ENCODE data around the gene SNAPC2. TPM values are rescaled to one million over a fixed set of nuclear protein-coding genes. Genes with fewer than 3 reads are reported as not detected.
"Not testable (repeated sequence)": the region's sequence is repeated elsewhere in the genome, so short reads cannot be mapped to it uniquely, and the experiment has no call there.

Gene SNAPC2
- total RNA-seq, 4 donors from 2014 or later, result 11.4 to 35.9 (median 13.0) TPM

GRCh38 chr19:7887408-7888144 lies 32.6 kb upstream of the SNAPC2 start:
- in situ Hi-C loops (cut with MboI; ENCODE audit: low pct_ligation_motif_present in 1 of 4, low pct_unique_long_range_greater_than_20kb in 1 of 4, low sequenced_read_pairs in 3 of 4), result no loop called here
- TF ChIP-seq EP300 (IDR thresholded peaks at IDR 0.05; ENCODE audit: low read depth) (no peak), POLR2AphosphoS5 (IDR thresholded peaks at IDR 0.05) (no peak), POLR2A (IDR thresholded peaks at IDR 0.05) (no peak), CTCF (IDR thresholded peaks at IDR 0.05) (no peak)
- 60 to 77% methylated on average over 6 to 14 of the region's 16 CpGs for WGBS, 2 donors (ENCODE audit: low coverage in 1 of 2)
- H3K4me1 ChIP-seq, result peaks cover 0 to 11% (median 9%) of the 10 kb centered on the region in 4 donors
- no peak overlapping the region for H3K27ac ChIP-seq
- intact Hi-C loops (cut with DNase I; ENCODE audit: low total_unique reads), result no loop called here
- peak; percentile 5 for DNase-seq
- no peaks in the 10 kb centered on the region for H3K9me3 ChIP-seq
- no peaks in the 10 kb centered on the region for H3K36me3 ChIP-seq
- peaks cover 38% of the 10 kb centered on the region for H3K27me3 ChIP-seq
- no peak overlapping the region for H3K4me3 ChIP-seq

GRCh38 chr19:7888145-7888825 lies 31.9 kb upstream of the SNAPC2 start, which contains the start of gene LRRC8E:
Gene LRRC8E, plus strand, starts transcription at chr19:7888510. Its CDS starts 7,094 bp downstream, at chr19:7895604.
- Histone ChIP-seq H3K9me3 (no peaks in the 10 kb centered on the region), H3K36me3 (no peaks in the 10 kb centered on the region), H3K27me3 (peaks cover 38% of the 10 kb centered on the region), H3K4me1 (peaks cover 0 to 11% (median 9%) of the 10 kb centered on the region in 4 donors), H3K27ac (peak within 1 kb of the TSS in 1 of 4 donors; percentile 29), H3K4me3 (peak within 1 kb of the TSS in 3 of 4 donors; percentile 36 to 48 (median 43))
- WGBS, 2 donors (ENCODE audit: low coverage in 1 of 2), result 11% methylated on average over 50 of the region's 53 CpGs; no CpG with 5 or more reads in 1 of the 2 donors
- DNase-seq, result peak; percentile 79
- intact Hi-C loops (cut with DNase I; ENCODE audit: low total_unique reads) (no loop called here), in situ Hi-C loops (cut with MboI; ENCODE audit: low pct_ligation_motif_present in 1 of 4, low pct_unique_long_range_greater_than_20kb in 1 of 4, low sequenced_read_pairs in 3 of 4) (no loop called here)
- TF ChIP-seq EP300 (IDR thresholded peaks at IDR 0.05; ENCODE audit: low read depth), result no peak
- TF ChIP-seq POLR2AphosphoS5 (IDR thresholded peaks at IDR 0.05), result no peak
- no peak for TF ChIP-seq CTCF (IDR thresholded peaks at IDR 0.05)
- TF ChIP-seq POLR2A (IDR thresholded peaks at IDR 0.05), result peak; percentile 30

GRCh38 chr19:7888826-7889217 lies 31.3 kb upstream of the SNAPC2 start:
- DNase-seq, result peak; percentile 8
- 70% methylated on average over 8 of the region's 8 CpGs; no CpG with 5 or more reads in 1 of the 2 donors for WGBS, 2 donors (ENCODE audit: low coverage in 1 of 2)
- Histone ChIP-seq H3K9me3 (no peaks in the 10 kb centered on the region), H3K27me3 (peaks cover 38% of the 10 kb centered on the region), H3K36me3 (no peaks in the 10 kb centered on the region), H3K4me3 (peak overlapping the region in 3 of 4 donors; percentile 36 to 48 (median 43)), H3K27ac (peak overlapping the region in 1 of 4 donors; percentile 29), H3K4me1 (peaks cover 0 to 11% (median 9%) of the 10 kb centered on the region in 4 donors)
- in situ Hi-C loops (cut with MboI; ENCODE audit: low pct_ligation_motif_present in 1 of 4, low pct_unique_long_range_greater_than_20kb in 1 of 4, low sequenced_read_pairs in 3 of 4), result no loop called here
- intact Hi-C loops (cut with DNase I; ENCODE audit: low total_unique reads), result no loop called here
- TF ChIP-seq POLR2A (IDR thresholded peaks at IDR 0.05), result no peak
- TF ChIP-seq POLR2AphosphoS5 (IDR thresholded peaks at IDR 0.05), result no peak
- no peak for TF ChIP-seq EP300 (IDR thresholded peaks at IDR 0.05; ENCODE audit: low read depth)
- TF ChIP-seq CTCF (IDR thresholded peaks at IDR 0.05), result no peak

- peaks cover 14% of the 10 kb centered on the region for H3K27me3 ChIP-seq
- 87 to 97% methylated on average over 6 to 18 of the region's 18 CpGs for WGBS, 2 donors (ENCODE audit: low coverage in 1 of 2)
- in situ Hi-C loops (cut with MboI; ENCODE audit: low pct_ligation_motif_present in 1 of 4, low pct_unique_long_range_greater_than_20kb in 1 of 4, low sequenced_read_pairs in 3 of 4); H3K4me3 ChIP-seq; H3K36me3 ChIP-seq; DNase-seq; H3K9me3 ChIP-seq; H3K27ac ChIP-seq; intact Hi-C loops (cut with DNase I; ENCODE audit: low total_unique reads): not testable (repeated sequence)
- peaks cover 0 to 11% (median 5%) of the 10 kb centered on the region in 4 donors for H3K4me1 ChIP-seq
Measured at GRCh38 chr19:7893362-7894101, 26.6 kb upstream of the SNAPC2 start.

Measured in transverse colon (tissue), 4 donors.